Right lobe of liver (tissue), 6 donors: Measurements from ENCODE around the gene CCND2. TPM values are rescaled to one million over a fixed set of nuclear protein-coding genes. Genes with fewer than 3 reads are reported as not detected.

ENCODE experiments used
- ATAC-seq, 4 donors: fragments of 200-7000 bp; cut with Tn5 transposase; one replicate each; pipeline ENCODE4 v1.9.1; 2020; ENCODE audit warnings: mild to moderate bottlenecking in 4 of 4, moderate library complexity in 4 of 4
- DNase-seq, 3 donors: peaks; one replicate each; pipeline ENCODE4 v3.0.0-alpha.2; 2020
- H3K27ac ChIP-seq, 3 donors: fragments of 200-600 bp; one replicate each; pipeline ENCODE4 v1.8.0; 2022
- H3K27me3 ChIP-seq, 2 donors: fragments of 200-600 bp; one replicate each; pipeline ENCODE4 v1.8.0; 2022
- H3K36me3 ChIP-seq, 4 donors: fragments of 200-600 bp; sonication (generic) in 1 of 4; one replicate each; pipeline versions ENCODE4 v1.5.1 to v1.8.0; 2017 to 2022; ENCODE audit warnings: control low read depth in 1 of 4
- H3K4me1 ChIP-seq, 4 donors: fragments of 200-600 bp; sonication (generic) in 1 of 4; one replicate each; pipeline versions ENCODE4 v1.5.1 to v1.8.0; 2017 to 2022; ENCODE audit warnings: control low read depth in 1 of 4
- H3K4me3 ChIP-seq, 3 donors: fragments of 200-600 bp; one replicate each; pipeline ENCODE4 v1.8.0; 2022
- H3K9me3 ChIP-seq, 4 donors: fragments of 200-600 bp; sonication (generic) in 1 of 4; one replicate each; pipeline versions ENCODE4 v1.5.1 to v1.8.0; 2017 to 2022; ENCODE audit warnings: control low read depth in 1 of 4
- POLR2A ChIP-seq: fragments of 450-650 bp; IDR thresholded peaks from one replicate; pipeline ENCODE4 v1.6.1; 2017; ENCODE audit warnings: antibody characterized with exemption, mild to moderate bottlenecking
- WGBS: methylation state at CpG from one replicate; pipeline ENCODE4 v1.1.6; 2018; ENCODE audit warnings: low coverage, low lambda C conversion rate; ENCODE audit not compliant: insufficient coverage; ENCODE audit errors: missing lambda C conversion rate; 5-methylcytosine and 5-hydroxymethylcytosine counted together
- intact Hi-C, 2 donors: fragments of 100-400 bp; cut with DNase I; formaldehyde crosslinking; loops; one replicate each; pipeline versions ENCODE4 v1.11.2 to v1.14.1; 2022
- total RNA-seq, 6 experiments: library from RNA; depleted of rRNA in 2 of 6; stranded (reverse); fragments of >200 nt in 2 of 6; fragmentation: NEBNext Ultra II Directional in 3 of 6; extraction: Animal tissue kit (Norgen Biotek cat#: 25700) in 3 of 6; gene quantifications; one replicate each; pipeline versions ENCODE4 v1.1.0 to v1.2.4, GENCODE V29; 2016 to 2023
- TF ChIP-seq, protein P1 (sequence below), 4 donors: fragments of 200-600 bp in 3 of 4; fragments of 450-650 bp in 1 of 4; IDR thresholded peaks; one replicate each; pipeline versions ENCODE4 v1.5.1 to v1.8.0; 2016 to 2022; ENCODE audit warnings: antibody characterized with exemption in 4 of 4, mild to moderate bottlenecking in 2 of 4
- donor health status: DM: no; HTN: yes; CAD: no.
- donor health status: DM: no; HTN: no; CAD: no.
- donor health status: DM: no; HTN: no; CAD: no.
- donor health status: DM: no; HTN: yes; CAD: no.
- donor health status: DM: no; HTN: yes; CAD: no.

The CCND2 gene
- total RNA-seq, 6 experiments from 2014 or later, result 1.1 to 6.2 (median 1.5) TPM

DNA sequence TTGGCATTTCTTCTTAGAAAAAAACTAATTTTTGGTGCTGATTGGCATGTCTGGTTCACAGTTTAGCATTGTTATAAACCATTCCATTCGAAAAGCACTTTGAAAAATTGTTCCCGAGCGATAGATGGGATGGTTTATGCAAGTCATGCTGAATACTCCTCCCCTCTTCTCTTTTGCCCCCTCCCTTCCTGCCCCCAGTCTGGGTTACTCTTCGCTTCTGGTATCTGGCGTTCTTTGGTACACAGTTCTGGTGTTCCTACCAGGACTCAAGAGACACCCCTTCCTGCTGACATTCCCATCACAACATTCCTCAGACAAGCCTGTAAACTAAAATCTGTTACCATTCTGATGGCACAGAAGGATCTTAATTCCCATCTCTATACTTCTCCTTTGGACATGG, 27.3 kb downstream of the CCND2 start:
- no peak for DNase-seq
- Histone ChIP-seq H3K4me3 (no peak overlapping the region), H3K27me3 (no peaks in the 10 kb centered on the region), H3K9me3 (no peaks in the 10 kb centered on the region), H3K27ac (no peak overlapping the region), H3K4me1 (no peaks in the 10 kb centered on the region), H3K36me3 (no peaks in the 10 kb centered on the region)
- ATAC-seq, result no peak
- no peak for TF ChIP-seq POLR2A
- TF ChIP-seq, protein P1, sequence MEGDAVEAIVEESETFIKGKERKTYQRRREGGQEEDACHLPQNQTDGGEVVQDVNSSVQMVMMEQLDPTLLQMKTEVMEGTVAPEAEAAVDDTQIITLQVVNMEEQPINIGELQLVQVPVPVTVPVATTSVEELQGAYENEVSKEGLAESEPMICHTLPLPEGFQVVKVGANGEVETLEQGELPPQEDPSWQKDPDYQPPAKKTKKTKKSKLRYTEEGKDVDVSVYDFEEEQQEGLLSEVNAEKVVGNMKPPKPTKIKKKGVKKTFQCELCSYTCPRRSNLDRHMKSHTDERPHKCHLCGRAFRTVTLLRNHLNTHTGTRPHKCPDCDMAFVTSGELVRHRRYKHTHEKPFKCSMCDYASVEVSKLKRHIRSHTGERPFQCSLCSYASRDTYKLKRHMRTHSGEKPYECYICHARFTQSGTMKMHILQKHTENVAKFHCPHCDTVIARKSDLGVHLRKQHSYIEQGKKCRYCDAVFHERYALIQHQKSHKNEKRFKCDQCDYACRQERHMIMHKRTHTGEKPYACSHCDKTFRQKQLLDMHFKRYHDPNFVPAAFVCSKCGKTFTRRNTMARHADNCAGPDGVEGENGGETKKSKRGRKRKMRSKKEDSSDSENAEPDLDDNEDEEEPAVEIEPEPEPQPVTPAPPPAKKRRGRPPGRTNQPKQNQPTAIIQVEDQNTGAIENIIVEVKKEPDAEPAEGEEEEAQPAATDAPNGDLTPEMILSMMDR (IDR thresholded peaks at IDR 0.05), result no peak
- 74% methylated on average over 5 of the region's 5 CpGs for WGBS
- intact Hi-C loops, result no loop called here

DNA sequence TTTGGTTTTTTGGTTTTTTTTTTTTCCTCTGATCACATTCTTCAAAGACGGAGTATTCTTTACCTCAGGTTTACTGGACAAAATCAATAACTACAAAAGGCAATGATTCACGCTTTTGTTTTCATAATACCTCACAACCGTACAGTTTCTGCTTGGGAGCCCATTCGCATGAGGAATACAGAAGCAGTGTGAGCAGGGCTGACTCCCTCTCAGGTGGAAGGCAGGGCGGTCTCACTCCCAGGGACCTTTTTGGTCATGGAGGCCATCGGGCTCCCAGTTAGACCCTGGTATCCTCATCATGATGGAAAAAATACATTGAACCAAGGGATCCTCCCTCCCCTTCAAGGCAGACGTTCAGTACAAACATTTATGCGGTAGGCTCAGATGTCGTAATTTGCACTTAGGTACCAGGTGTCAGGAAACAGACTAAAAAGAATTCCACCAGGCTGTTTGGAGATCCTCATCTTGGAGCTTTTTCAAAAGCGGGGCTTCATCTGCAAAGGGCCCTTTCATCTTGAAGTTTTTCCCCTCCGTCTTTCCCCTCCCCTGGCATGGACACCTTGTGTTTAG, 28.5 kb downstream of the CCND2 start:
- intact Hi-C loops, result no loop called here
- TF ChIP-seq, protein P1 (IDR thresholded peaks at IDR 0.05), result no peak
- TF ChIP-seq POLR2A, result no peak

GRCh38 chr12:4302881-4303280, 29.3 kb downstream of the CCND2 start:
- DNase-seq, result no peak
- no peak overlapping the region for H3K4me3 ChIP-seq
- H3K4me1 ChIP-seq, result no peaks in the 10 kb centered on the region
- ATAC-seq, result no peak
- no peak for TF ChIP-seq POLR2A
- TF ChIP-seq, protein P1 (IDR thresholded peaks at IDR 0.05), result no peak
- no peak overlapping the region for H3K27ac ChIP-seq
- no peaks in the 10 kb centered on the region for H3K27me3 ChIP-seq
- intact Hi-C loops, result no loop called here
- no peaks in the 10 kb centered on the region for H3K9me3 ChIP-seq
- H3K36me3 ChIP-seq, result no peaks in the 10 kb centered on the region
- 26% methylated on average over 7 of the region's 8 CpGs for WGBS

More for the DNA sequence above, 28.5 kb downstream of the CCND2 start:
- ATAC-seq (no peak), DNase-seq (no peak)
- Histone ChIP-seq H3K36me3 (no peaks in the 10 kb centered on the region), H3K27ac (no peak overlapping the region), H3K4me1 (no peaks in the 10 kb centered on the region), H3K9me3 (no peaks in the 10 kb centered on the region), H3K4me3 (no peak overlapping the region), H3K27me3 (no peaks in the 10 kb centered on the region)
- 73% methylated on average over 10 of the region's 11 CpGs for WGBS

DNA sequence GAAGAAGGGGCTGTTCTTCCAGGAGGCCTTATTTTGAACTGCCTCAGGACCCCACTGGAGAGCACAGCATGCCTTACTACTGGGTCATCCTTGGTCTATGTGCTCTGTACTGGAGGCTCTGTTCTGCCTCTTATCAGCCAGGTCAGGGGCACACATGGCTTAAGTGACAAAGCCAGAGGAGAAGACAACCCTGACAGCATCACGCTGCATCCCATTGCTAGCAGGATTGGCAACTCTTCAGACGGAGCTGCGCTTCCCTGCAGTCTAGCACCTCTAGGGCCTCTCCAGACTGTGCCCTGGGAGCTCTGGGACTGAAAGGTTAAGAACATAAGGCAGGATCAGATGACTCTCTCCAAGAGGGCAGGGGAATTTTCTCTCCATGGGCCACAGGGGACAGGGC, 30.2 kb downstream of the CCND2 start:
- WGBS, result 50% methylated on average over 1 of the region's 3 CpGs
- Histone ChIP-seq H3K27ac (no peak overlapping the region), H3K27me3 (no peaks in the 10 kb centered on the region)

More for the DNA sequence above, 30.2 kb downstream of the CCND2 start:
- TF ChIP-seq, protein P1 (IDR thresholded peaks at IDR 0.05), result no peak
- TF ChIP-seq POLR2A, result no peak
- ATAC-seq, result no peak
- H3K9me3 ChIP-seq, result no peaks in the 10 kb centered on the region
- H3K4me3 ChIP-seq, result no peak overlapping the region
- no peaks in the 10 kb centered on the region for H3K4me1 ChIP-seq
- H3K36me3 ChIP-seq, result no peaks in the 10 kb centered on the region
- no peak for DNase-seq
- intact Hi-C loops, result no loop called here
